Spleen (tissue), 11 donors: ENCODE measurements around the gene CD82. TPM values are rescaled to one million over a fixed set of nuclear protein-coding genes. Genes with fewer than 3 reads are reported as not detected.

Source experiments
- DNase-seq: peaks from one replicate; pipeline ENCODE4 v3.0.0-alpha.2; 2020
- H3K27ac ChIP-seq, 8 donors: fragments of 200-600 bp; sonication (generic) in 7 of 8; 1 replicate in 4 of 8; 2 replicates in 4 of 8; pipeline versions ENCODE4 v1.5.0 to v1.8.0; 2016 to 2021; ENCODE audit warnings: inconsistent platforms in 4 of 8, mild to moderate bottlenecking in 4 of 8, moderate library complexity in 1 of 8
- H3K27me3 ChIP-seq, 7 donors: fragments of 200-600 bp; sonication (generic) in 6 of 7; replicated peaks in 1 of 7; 1 replicate in 4 of 7; 2 replicates in 3 of 7; pipeline versions ENCODE4 v1.5.0 to v1.8.0; 2016 to 2021; ENCODE audit warnings: inconsistent platforms in 3 of 7, mild to moderate bottlenecking in 1 of 7
- H3K36me3 ChIP-seq, 6 donors: fragments of 200-600 bp; sonication (generic) in 5 of 6; 1 replicate in 4 of 6; 2 replicates in 2 of 6; pipeline versions ENCODE4 v1.5.0 to v1.8.0; 2016 to 2021; ENCODE audit warnings: inconsistent platforms in 2 of 6
- H3K4me1 ChIP-seq, 6 donors: fragments of 200-600 bp; sonication (generic) in 5 of 6; 1 replicate in 3 of 6; 2 replicates in 3 of 6; pipeline versions ENCODE4 v1.5.0 to v1.8.0; 2016 to 2021; ENCODE audit warnings: inconsistent platforms in 3 of 6
- H3K4me3 ChIP-seq, 8 donors: fragments of 200-600 bp; sonication (generic) in 7 of 8; 1 replicate in 4 of 8; 2 replicates in 4 of 8; pipeline versions ENCODE4 v1.5.0 to v1.8.0; 2016 to 2021; ENCODE audit warnings: inconsistent platforms in 4 of 8, mild to moderate bottlenecking in 4 of 8, moderate library complexity in 2 of 8
- H3K9me3 ChIP-seq, 8 donors: fragments of 200-600 bp; sonication (generic) in 7 of 8; 1 replicate in 4 of 8; 2 replicates in 4 of 8; pipeline versions ENCODE4 v1.5.0 to v1.8.0; 2016 to 2021; ENCODE audit warnings: inconsistent platforms in 4 of 8
- POLR2A ChIP-seq, 3 donors: fragments of 450-650 bp; IDR thresholded peaks; one replicate each; pipeline ENCODE4 v1.5.1; 2017; ENCODE audit warnings: antibody characterized with exemption in 3 of 3, mild to moderate bottlenecking in 1 of 3
- POLR2AphosphoS5 ChIP-seq, 3 donors: sonication (generic); formaldehyde crosslinking; IDR thresholded peaks; one replicate each; pipeline ENCODE4 v1.5.1; 2017; ENCODE audit warnings: antibody characterized with exemption in 3 of 3
- WGBS, 5 donors: extraction: QIAGEN DNeasy Blood & Tissue Kit in 3 of 5; methylation state at CpG; one replicate each; pipeline versions ENCODE4 v1.1.5 to v1.1.7; 2013 to 2018; 5-methylcytosine and 5-hydroxymethylcytosine counted together
- intact Hi-C: fragments of 100-400 bp; cut with DNase I; formaldehyde crosslinking; loops from one replicate; pipeline ENCODE4 v1.15.0; 2023; ENCODE audit warnings: low total_unique reads
- polyA plus RNA-seq, 3 donors: library from polyadenylated mRNA; stranded (reverse); fragments of 200-250 nt; gene quantifications; one replicate each; pipeline ENCODE4 v1.2.1, GENCODE V29; 2013
- total RNA-seq, 7 donors: library from RNA; depleted of rRNA in 3 of 7; stranded (reverse); fragments of >200 nt in 3 of 7; fragmentation: NEBNext Ultra II Directional in 4 of 7; extraction: Animal tissue kit (Norgen Biotek cat#: 25700) in 4 of 7; gene quantifications; one replicate each; pipeline versions ENCODE4 v1.1.0 to v1.2.1, GENCODE V29; 2016 to 2021
- TF ChIP-seq, protein P1 (sequence below), 11 experiments: fragments of 200-600 bp in 7 of 11; fragments of 450-650 bp in 4 of 11; sonication (generic) in 4 of 11; IDR thresholded peaks in 8 of 11; conservative IDR thresholded peaks in 3 of 11; 1 replicate in 7 of 11; 2 replicates in 4 of 11; pipeline versions ENCODE4 v1.4.0 to v1.8.0; 2016 to 2021; ENCODE audit warnings: antibody characterized with exemption in 11 of 11, inconsistent platforms in 4 of 11, mild to moderate bottlenecking in 1 of 11
- donor health status: healthy with polysubstance abuse.
- donor health status: DM: no; HTN: no; CAD: no; lungs with moderate emphysema.
- donor health status: DM: no; HTN: no; CAD: no.
- donor health status: Bipolar disorder and iron deficiency.
- donor health status: healthy.
- donor health status: DM: no; HTN: no; CAD: no.
- donor health status: DM: yes; HTN: yes; CAD: no.

The CD82 gene
- total and polyA plus RNA-seq, 10 donors: 27.8 to 174 (median 95.2) TPM

GRCh38 chr11:44623341-44623730 is 57.9 kb downstream of the CD82 start:
- Histone ChIP-seq H3K27ac (peak overlapping the region in 2 of 8 donors; percentile 37 to 64), H3K9me3 (peaks cover 0 to 4% (median 0%) of the 10 kb centered on the region in 8 donors), H3K27me3 (no peaks in the 10 kb centered on the region), H3K36me3 (peaks cover 0 to 46% (median 13%) of the 10 kb centered on the region in 6 donors), H3K4me3 (no peak overlapping the region), H3K4me1 (peaks cover 14 to 67% (median 37%) of the 10 kb centered on the region in 6 donors)
- intact Hi-C loops: loop anchor here (5.0 kb wide), 1 partner anchor 289 kb away; no protein-coding TSS in a partner anchor
- TF ChIP-seq, protein P1, sequence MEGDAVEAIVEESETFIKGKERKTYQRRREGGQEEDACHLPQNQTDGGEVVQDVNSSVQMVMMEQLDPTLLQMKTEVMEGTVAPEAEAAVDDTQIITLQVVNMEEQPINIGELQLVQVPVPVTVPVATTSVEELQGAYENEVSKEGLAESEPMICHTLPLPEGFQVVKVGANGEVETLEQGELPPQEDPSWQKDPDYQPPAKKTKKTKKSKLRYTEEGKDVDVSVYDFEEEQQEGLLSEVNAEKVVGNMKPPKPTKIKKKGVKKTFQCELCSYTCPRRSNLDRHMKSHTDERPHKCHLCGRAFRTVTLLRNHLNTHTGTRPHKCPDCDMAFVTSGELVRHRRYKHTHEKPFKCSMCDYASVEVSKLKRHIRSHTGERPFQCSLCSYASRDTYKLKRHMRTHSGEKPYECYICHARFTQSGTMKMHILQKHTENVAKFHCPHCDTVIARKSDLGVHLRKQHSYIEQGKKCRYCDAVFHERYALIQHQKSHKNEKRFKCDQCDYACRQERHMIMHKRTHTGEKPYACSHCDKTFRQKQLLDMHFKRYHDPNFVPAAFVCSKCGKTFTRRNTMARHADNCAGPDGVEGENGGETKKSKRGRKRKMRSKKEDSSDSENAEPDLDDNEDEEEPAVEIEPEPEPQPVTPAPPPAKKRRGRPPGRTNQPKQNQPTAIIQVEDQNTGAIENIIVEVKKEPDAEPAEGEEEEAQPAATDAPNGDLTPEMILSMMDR (IDR thresholded peaks at IDR 0.05 in 8 of 11, conservative IDR thresholded peaks at IDR 0.05 in 3 of 11): no peak
- TF ChIP-seq POLR2AphosphoS5 (IDR thresholded peaks at IDR 0.05): peak in 2 of 3 donors; percentile 64 to 68
- TF ChIP-seq POLR2A (IDR thresholded peaks at IDR 0.05): no peak
- peak; percentile 75 for DNase-seq
- 17 to 29% (median 21%) methylated on average over 9 to 10 of the region's 10 CpGs for WGBS, 5 donors

- intact Hi-C loops: loop anchor here (5.0 kb wide), 1 partner anchor 288 kb away; no protein-coding TSS in a partner anchor
Measured at GRCh38 chr11:44623731-44624491, 58.4 kb downstream of the CD82 start.

DNA sequence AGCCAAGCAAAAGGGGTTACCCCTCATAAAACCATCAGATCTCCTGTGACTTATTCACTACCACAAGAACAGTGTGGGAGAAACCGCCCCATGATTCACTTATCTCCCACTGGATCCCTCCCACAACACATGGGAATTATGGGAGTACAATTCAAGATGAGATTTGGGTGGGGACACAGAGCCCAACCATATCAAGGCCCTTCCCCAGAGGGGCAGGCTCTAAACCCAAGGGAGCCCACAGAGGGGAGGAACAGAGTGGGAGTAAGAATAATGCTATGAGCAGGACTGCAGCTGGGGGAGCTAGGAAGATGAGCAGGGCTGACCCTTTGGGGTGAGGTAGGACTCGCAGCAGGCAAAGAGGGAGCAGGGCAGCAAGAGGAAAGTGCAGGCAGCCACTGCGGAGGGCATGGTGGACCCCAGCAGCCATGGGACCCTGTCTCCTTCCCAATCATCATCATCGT is 59.3 kb downstream of the CD82 start:
- Histone ChIP-seq H3K4me1 (peaks cover 14 to 69% (median 38%) of the 10 kb centered on the region in 6 donors), H3K9me3 (peaks cover 0 to 4% (median 0%) of the 10 kb centered on the region in 8 donors), H3K36me3 (peaks cover 0 to 31% (median 3%) of the 10 kb centered on the region in 6 donors), H3K27ac (no peak overlapping the region), H3K27me3 (no peaks in the 10 kb centered on the region), H3K4me3 (no peak overlapping the region)
- TF ChIP-seq POLR2AphosphoS5 (IDR thresholded peaks at IDR 0.05) (peak; percentile 23 to 30 (median 25)), POLR2A (IDR thresholded peaks at IDR 0.05) (no peak)
- TF ChIP-seq, protein P1 (IDR thresholded peaks at IDR 0.05 in 8 of 11, conservative IDR thresholded peaks at IDR 0.05 in 3 of 11): no peak
- WGBS, 5 donors: 90 to 97% (median 94%) methylated on average over 4 of the region's 4 CpGs
- DNase-seq: peak; percentile 44
- intact Hi-C loops: loop anchor here (5.0 kb wide), 1 partner anchor 288 kb away; no protein-coding TSS in a partner anchor

More at GRCh38 chr11:44623731-44624491, 58.4 kb downstream of the CD82 start:
- H3K9me3 ChIP-seq: peaks cover 0 to 4% (median 0%) of the 10 kb centered on the region in 8 donors
- peaks cover 14 to 69% (median 38%) of the 10 kb centered on the region in 6 donors for H3K4me1 ChIP-seq
- peak in 1 of 3 donors; percentile 36 for TF ChIP-seq POLR2AphosphoS5 (IDR thresholded peaks at IDR 0.05)
- TF ChIP-seq, protein P1 (IDR thresholded peaks at IDR 0.05 in 8 of 11, conservative IDR thresholded peaks at IDR 0.05 in 3 of 11): no peak
- no peak for TF ChIP-seq POLR2A (IDR thresholded peaks at IDR 0.05)
- no peak overlapping the region for H3K4me3 ChIP-seq
- peaks cover 0 to 40% (median 7%) of the 10 kb centered on the region in 6 donors for H3K36me3 ChIP-seq
- peak overlapping the region in 2 of 8 donors; percentile 37 to 64 for H3K27ac ChIP-seq
- WGBS, 5 donors: 49 to 65% (median 59%) methylated on average over 3 to 8 of the region's 8 CpGs
- DNase-seq: peak; percentile 72
- no peaks in the 10 kb centered on the region for H3K27me3 ChIP-seq
